GM18861 (cell line): ENCODE measurements around the gene TMPRSS2.
"Not testable (repeated sequence)": the region's sequence is repeated elsewhere in the genome, so short reads cannot be mapped to it uniquely, and the experiment has no call there.

Experiments used
- ATAC-seq: cut with Tn5 transposase; IDR thresholded peaks from one replicate; pipeline ENCODE4 v1.9.1; 2021; ENCODE audit not compliant: unreplicated experiment

TMPRSS2 gene

GRCh38 chr21:41428311-41428710 is 79.6 kb downstream of the TMPRSS2 start:
- no peak for ATAC-seq

- ATAC-seq: no peak
Measured at GRCh38 chr21:41427556-41427955, 80.4 kb downstream of the TMPRSS2 start.

- no peak for ATAC-seq
Measured at GRCh38 chr21:41426676-41427404, 81.1 kb downstream of the TMPRSS2 start.

GRCh38 chr21:41425954-41426675 is 81.8 kb downstream of the TMPRSS2 start, which contains the start of gene MX1:
TSS of gene MX1 (plus strand) at chr21:41426239. CDS start at chr21:41432071, 5,832 bp downstream.
- peak; percentile 75 for ATAC-seq

- no peak for ATAC-seq
Measured at GRCh38 chr21:41425588-41425953, 82.4 kb downstream of the TMPRSS2 start.

GRCh38 chr21:41423305-41423636 is 84.7 kb downstream of the TMPRSS2 start:
- not testable (repeated sequence) for ATAC-seq

GRCh38 chr21:41422546-41423304 is 85.2 kb downstream of the TMPRSS2 start:
- no peak for ATAC-seq

- ATAC-seq: not testable (repeated sequence)
Measured at GRCh38 chr21:41420998-41421397, 87.0 kb downstream of the TMPRSS2 start.

- ATAC-seq: peak; percentile 79
Measured at GRCh38 chr21:41419921-41420862, 87.8 kb downstream of the TMPRSS2 start.

- ATAC-seq: no peak
Measured at GRCh38 chr21:41418956-41419680, 88.8 kb downstream of the TMPRSS2 start.

- no peak for ATAC-seq
Measured at GRCh38 chr21:41418393-41418792, 89.6 kb downstream of the TMPRSS2 start.

- ATAC-seq: not testable (repeated sequence)
Measured at GRCh38 chr21:41417505-41417904, 90.5 kb downstream of the TMPRSS2 start.
